Measurements from ENCODE around the gene ANKRD13C. TPM values are rescaled to one million over a fixed set of nuclear protein-coding genes. Genes with fewer than 3 reads are reported as not detected.

Gene ANKRD13C
- 7.3 to 9.5 TPM (median 8.7 TPM) in 5 replicates for total RNA-seq (2022; extraction: Qiagen RNA extraction; ENCODE audit: low read depth)

GRCh38 chr1:70354332-70355110 lies at the start of gene ANKRD13C:
Gene ANKRD13C, minus strand, starts transcription at chr1:70354722. Its CDS starts 314 bp downstream, at chr1:70354408.

GRCh38 chr1:70221238-70222121 lies 133.0 kb downstream of the ANKRD13C start, which contains the start of gene SRSF11:
Gene SRSF11, plus strand, starts transcription at chr1:70221380. Its CDS starts 257 bp downstream, at chr1:70221637.

Other genes starting within 250 kb of the ANKRD13C start
- 8.7 to 12.7 TPM (median 10.4 TPM) in 5 replicates for gene LRRC40, start 149.1 kb downstream of the ANKRD13C start, total RNA-seq (2022; extraction: Qiagen RNA extraction; ENCODE audit: low read depth)
- 74.3 to 86.3 TPM (median 80.3 TPM) in 5 replicates for gene SRSF11, start 133.3 kb downstream of the ANKRD13C start, total RNA-seq (2022; extraction: Qiagen RNA extraction; ENCODE audit: low read depth)
- 1.6 to 2.1 TPM (median 1.7 TPM) in 5 replicates for gene CTH, start 56.5 kb upstream of the ANKRD13C start, total RNA-seq (2022; extraction: Qiagen RNA extraction; ENCODE audit: low read depth)

All from A549 treated with DMSO at 1 μM for 4 hours (cell line).